Measurements from ENCODE around the gene CAMSAP1. TPM values are rescaled to one million over a fixed set of nuclear protein-coding genes. Genes with fewer than 3 reads are reported as not detected.
"Not testable (repeated sequence)": the region's sequence is repeated elsewhere in the genome, so short reads cannot be mapped to it uniquely, and the experiment has no call there.

The CAMSAP1 gene
- total RNA-seq, 4 donors from 2014 or later, result 15.6 to 61.2 (median 43.2) TPM

GRCh38 chr9:135893104-135893503 is 14.2 kb downstream of the CAMSAP1 start:
- H3K4me3 ChIP-seq, result no peak overlapping the region

GRCh38 chr9:135892327-135892726 is 15.0 kb downstream of the CAMSAP1 start:
- H3K4me1 ChIP-seq; H3K36me3 ChIP-seq; intact Hi-C loops (cut with DNase I; ENCODE audit: low total_unique reads); H3K9me3 ChIP-seq; H3K27me3 ChIP-seq; H3K27ac ChIP-seq; DNase-seq; H3K4me3 ChIP-seq: not testable (repeated sequence)

More at GRCh38 chr9:135893104-135893503, 14.2 kb downstream of the CAMSAP1 start:
- Histone ChIP-seq H3K27ac (no peak overlapping the region), H3K9me3 (no peaks in the 10 kb centered on the region), H3K36me3 (no peaks in the 10 kb centered on the region), H3K27me3 (no peaks in the 10 kb centered on the region), H3K4me1 (peaks cover 0 to 10% of the 10 kb centered on the region in 2 donors)
- intact Hi-C loops (cut with DNase I; ENCODE audit: low total_unique reads), result no loop called here
- no peak for TF ChIP-seq CTCF (IDR thresholded peaks at IDR 0.05)
- no peak for TF ChIP-seq POLR2A (IDR thresholded peaks at IDR 0.05)
- no peak for DNase-seq

GRCh38 chr9:135891027-135891631 is 16.2 kb downstream of the CAMSAP1 start:
- intact Hi-C loops (cut with DNase I; ENCODE audit: low total_unique reads), result no loop called here
- Histone ChIP-seq H3K27ac (no peak overlapping the region), H3K4me1 (peaks cover 0 to 10% of the 10 kb centered on the region in 2 donors), H3K27me3 (no peaks in the 10 kb centered on the region), H3K36me3 (no peaks in the 10 kb centered on the region), H3K9me3 (no peaks in the 10 kb centered on the region), H3K4me3 (no peak overlapping the region)
- TF ChIP-seq POLR2A (IDR thresholded peaks at IDR 0.05) (no peak), CTCF (IDR thresholded peaks at IDR 0.05) (no peak)
- no peak for DNase-seq

- H3K4me1 ChIP-seq, result peaks cover 0 to 11% of the 10 kb centered on the region in 2 donors
- TF ChIP-seq CTCF (IDR thresholded peaks at IDR 0.05) (no peak), POLR2A (IDR thresholded peaks at IDR 0.05) (no peak)
These were observed 16.9 kb downstream of the CAMSAP1 start for GRCh38 chr9:135890190-135891026.

GRCh38 chr9:135889564-135890189 is 17.7 kb downstream of the CAMSAP1 start:
- peaks cover 6 to 19% of the 10 kb centered on the region in 2 donors for H3K4me1 ChIP-seq
- intact Hi-C loops (cut with DNase I; ENCODE audit: low total_unique reads), result no loop called here
- TF ChIP-seq CTCF (IDR thresholded peaks at IDR 0.05) (no peak), POLR2A (IDR thresholded peaks at IDR 0.05) (no peak)
- H3K4me3 ChIP-seq, result no peak overlapping the region
- no peaks in the 10 kb centered on the region for H3K9me3 ChIP-seq
- no peak for DNase-seq
- H3K27me3 ChIP-seq, result no peaks in the 10 kb centered on the region
- H3K27ac ChIP-seq, result no peak overlapping the region
- no peaks in the 10 kb centered on the region for H3K36me3 ChIP-seq

More at GRCh38 chr9:135890190-135891026, 16.9 kb downstream of the CAMSAP1 start:
- no peaks in the 10 kb centered on the region for H3K36me3 ChIP-seq
- H3K4me3 ChIP-seq, result no peak overlapping the region
- no peaks in the 10 kb centered on the region for H3K27me3 ChIP-seq
- DNase-seq, result no peak
- no peaks in the 10 kb centered on the region for H3K9me3 ChIP-seq
- intact Hi-C loops (cut with DNase I; ENCODE audit: low total_unique reads), result no loop called here
- no peak overlapping the region for H3K27ac ChIP-seq
